Esophagus squamous epithelium (tissue), 5 donors: ENCODE measurements around the gene ARFIP2. TPM values are rescaled to one million over a fixed set of nuclear protein-coding genes. Genes with fewer than 3 reads are reported as not detected.

Experiments
- DNase-seq: peaks from one replicate; lab custom pipeline; 2025; lab: John Stamatoyannopoulos, UW
- H3K27ac ChIP-seq, 4 donors: fragments of 200-600 bp; sonication (generic); one replicate each; pipeline ENCODE4 v1.5.1; 2016 to 2019; ENCODE audit warnings: mild to moderate bottlenecking in 1 of 4
- H3K27me3 ChIP-seq, 4 donors: fragments of 200-600 bp; sonication (generic); 1 replicate in 3 of 4; 2 replicates in 1 of 4; pipeline versions ENCODE4 v1.5.1 to v1.6.0; 2017 to 2021; ENCODE audit warnings: antibody characterized with exemption in 1 of 4
- H3K36me3 ChIP-seq, 3 donors: fragments of 200-600 bp; sonication (generic); one replicate each; pipeline ENCODE4 v1.5.1; 2016 to 2019
- H3K4me1 ChIP-seq, 3 donors: fragments of 200-600 bp; sonication (generic); one replicate each; pipeline ENCODE4 v1.5.1; 2017 to 2019
- H3K4me3 ChIP-seq, 4 donors: fragments of 200-600 bp; sonication (generic); 1 replicate in 3 of 4; 2 replicates in 1 of 4; pipeline ENCODE4 v1.5.1; 2016 to 2019; ENCODE audit warnings: mild to moderate bottlenecking in 2 of 4, moderate library complexity in 1 of 4
- H3K9me3 ChIP-seq, 3 donors: fragments of 200-600 bp; sonication (generic); one replicate each; pipeline ENCODE4 v1.5.1; 2016 to 2019
- CTCF ChIP-seq, 6 experiments: fragments of 450-650 bp in 4 of 6; fragments of 200-600 bp in 2 of 6; sonication (generic) in 2 of 6; IDR thresholded peaks; one replicate each; pipeline ENCODE4 v1.5.1; 2016 to 2019; ENCODE audit warnings: antibody characterized with exemption in 6 of 6, mild to moderate bottlenecking in 4 of 6, moderate library complexity in 4 of 6
- POLR2A ChIP-seq, 4 donors: fragments of 450-650 bp; IDR thresholded peaks; one replicate each; pipeline ENCODE4 v1.6.1; 2017; ENCODE audit warnings: antibody characterized with exemption in 4 of 4, mild to moderate bottlenecking in 4 of 4, moderate library complexity in 3 of 4
- WGBS, 2 donors: methylation state at CpG; one replicate each; pipeline ENCODE4 v1.1.5; 2018; 5-methylcytosine and 5-hydroxymethylcytosine counted together
- intact Hi-C: fragments of 100-400 bp; cut with DNase I; formaldehyde crosslinking; loops from one replicate; pipeline ENCODE4 v1.15.0; 2022
- total RNA-seq, 4 donors: library from RNA; depleted of rRNA; stranded (reverse); fragments of >200 nt; gene quantifications; one replicate each; pipeline ENCODE4 v1.1.0, GENCODE V29; 2016
- donor health status: DM: yes; HTN: yes; CAD: no.

Gene ARFIP2
- total RNA-seq, 4 donors from 2014 or later = 39.4 to 74.6 (median 50.8) TPM

DNA sequence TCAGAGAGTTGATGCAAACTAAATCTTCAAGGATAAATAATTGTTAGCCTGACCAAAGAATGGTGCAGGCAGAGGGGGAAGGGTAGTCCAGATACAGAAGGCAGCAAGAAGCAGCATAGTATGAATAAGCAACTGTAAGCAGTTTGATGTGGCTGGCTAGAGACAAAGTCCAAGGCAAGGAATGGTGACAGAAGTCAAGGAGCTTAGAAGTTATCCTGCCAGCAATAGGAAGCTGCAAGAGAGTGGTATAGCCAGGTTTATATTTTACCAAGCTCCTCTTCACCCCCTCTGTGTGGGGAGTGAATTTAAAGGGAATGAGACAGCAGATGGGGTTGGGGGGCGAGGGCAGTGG, 22.1 kb downstream of the ARFIP2 start:
- no peak for TF ChIP-seq CTCF (IDR thresholded peaks at IDR 0.05)
- TF ChIP-seq POLR2A (IDR thresholded peaks at IDR 0.05) = no peak
- 50 to 82% methylated on average over 1 of the region's 1 CpG for WGBS, 2 donors
- intact Hi-C loops = no loop called here
- H3K4me1 ChIP-seq = no peaks in the 10 kb centered on the region
- H3K9me3 ChIP-seq = no peaks in the 10 kb centered on the region
- DNase-seq = no peak
- H3K36me3 ChIP-seq = peaks cover 25 to 88% (median 28%) of the 10 kb centered on the region in 3 donors
- H3K27me3 ChIP-seq = no peaks in the 10 kb centered on the region
- H3K27ac ChIP-seq = no peak overlapping the region
- no peak overlapping the region for H3K4me3 ChIP-seq

DNA sequence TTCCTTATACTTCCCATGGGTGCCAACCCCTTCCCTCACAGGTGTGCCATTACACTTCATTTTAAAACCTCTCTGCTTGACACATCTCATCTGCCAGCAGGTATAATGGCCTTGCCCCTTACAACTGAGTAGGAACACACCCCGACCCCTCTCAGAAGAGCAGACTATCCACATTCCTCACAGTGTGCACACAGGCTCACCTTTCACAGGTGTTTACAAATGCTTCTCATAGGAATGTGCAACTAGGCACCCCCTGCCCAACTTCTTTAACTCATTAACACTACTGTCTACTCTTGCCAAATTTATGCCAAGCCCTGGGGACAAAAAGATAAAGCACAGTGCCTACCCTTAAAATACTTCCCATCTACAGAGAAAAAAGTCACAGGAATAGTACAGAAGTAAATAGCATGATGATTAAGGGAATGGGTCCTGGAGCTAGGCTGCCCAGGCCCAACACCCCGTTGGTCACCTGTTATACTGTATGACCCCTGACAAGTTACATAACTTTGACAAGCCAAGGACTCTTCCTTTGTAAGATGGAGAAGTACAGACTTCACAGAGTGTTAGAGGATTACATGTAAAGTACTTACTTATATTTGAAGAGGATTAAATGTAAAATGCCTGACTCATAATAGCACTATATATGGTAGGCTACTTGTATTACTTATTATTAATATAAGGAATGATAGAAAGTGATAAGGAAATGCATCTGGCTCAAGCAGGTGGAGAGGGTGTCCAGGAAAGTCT, 22.6 kb downstream of the ARFIP2 start:
- TF ChIP-seq CTCF (IDR thresholded peaks at IDR 0.05) = no peak
- TF ChIP-seq POLR2A (IDR thresholded peaks at IDR 0.05) = no peak
- intact Hi-C loops = no loop called here
- no peak overlapping the region for H3K27ac ChIP-seq
- H3K27me3 ChIP-seq = no peaks in the 10 kb centered on the region
- H3K9me3 ChIP-seq = no peaks in the 10 kb centered on the region
- WGBS, 2 donors = 65 to 67% methylated on average over 2 of the region's 2 CpGs
- H3K4me3 ChIP-seq = no peak overlapping the region
- H3K36me3 ChIP-seq = peaks cover 25 to 88% (median 28%) of the 10 kb centered on the region in 3 donors
- H3K4me1 ChIP-seq = no peaks in the 10 kb centered on the region
- no peak for DNase-seq

- 93 to 95% methylated on average over 9 to 10 of the region's 26 CpGs for WGBS, 2 donors
- H3K27me3 ChIP-seq = no peaks in the 10 kb centered on the region
- TF ChIP-seq CTCF (IDR thresholded peaks at IDR 0.05) (no peak), POLR2A (IDR thresholded peaks at IDR 0.05) (no peak)
- H3K36me3 ChIP-seq = peaks cover 25 to 88% (median 28%) of the 10 kb centered on the region in 3 donors
- no peak for DNase-seq
- no peak overlapping the region for H3K27ac ChIP-seq
- no peaks in the 10 kb centered on the region for H3K4me1 ChIP-seq
- intact Hi-C loops = no loop called here
- no peak overlapping the region for H3K4me3 ChIP-seq
- no peaks in the 10 kb centered on the region for H3K9me3 ChIP-seq
Observed at GRCh38 chr11:6457581-6458320, 23.4 kb downstream of the ARFIP2 start.

- Histone ChIP-seq H3K27me3 (no peaks in the 10 kb centered on the region), H3K4me1 (no peaks in the 10 kb centered on the region), H3K4me3 (no peak overlapping the region), H3K9me3 (no peaks in the 10 kb centered on the region), H3K27ac (no peak overlapping the region), H3K36me3 (peaks cover 27 to 90% (median 28%) of the 10 kb centered on the region in 3 donors)
- DNase-seq = no peak
- 94 to 100% methylated on average over 8 to 26 of the region's 56 CpGs for WGBS, 2 donors
- TF ChIP-seq CTCF (IDR thresholded peaks at IDR 0.05) = no peak
- TF ChIP-seq POLR2A (IDR thresholded peaks at IDR 0.05) = no peak
- intact Hi-C loops = no loop called here
Observed at GRCh38 chr11:6456361-6457073, 24.6 kb downstream of the ARFIP2 start.
